Endothelial cell of umbilical vein (primary cell): ENCODE measurements around the gene RRM2. TPM values are rescaled to one million over a fixed set of nuclear protein-coding genes. Genes with fewer than 3 reads are reported as not detected.

Experiments
- BruUV-seq: library from RNA; stranded (reverse); fragments of 400-500 nt; replicated peaks from 2 replicates; lab custom pipeline; 2021; lab: Mats Ljungman, UMichigan
- CTCF ChIA-PET: fragments of 300-600, 350-600 bp; sonication (Branson Sonifier 250); formaldehyde crosslinking; loops from one replicate; lab custom pipeline; 2021; ENCODE audit warnings: antibody characterized with exemption, inconsistent platforms; lab: Charles Lee
- POLR2A ChIA-PET: fragments of 300-600, 350-600 bp; sonication (Branson Sonifier 250); formaldehyde crosslinking; loops from one replicate; lab custom pipeline; 2021; ENCODE audit warnings: antibody characterized with exemption, inconsistent platforms; lab: Charles Lee
- DNase-seq: peaks from one replicate; pipeline ENCODE4 v3.0.0-alpha.2; 2011; ENCODE audit warnings: low read depth, low spot score
- FAIRE-seq: peaks from 2 replicates; lab custom pipeline; 2011; peaks lifted over from hg19 to GRCh38; lab: Jason Lieb, UNC
- H2AFZ ChIP-seq: 2 replicates; pipeline ENCODE4 v1.6.0; 2012; ENCODE audit warnings: low read depth, low read length, control low read depth, inconsistent platforms
- H3K27ac ChIP-seq: 2 replicates; pipeline ENCODE4 v1.5.1; 2011; ENCODE audit warnings: low read depth, mild to moderate bottlenecking, control low read depth, low read length, moderate library complexity; ENCODE audit not compliant: insufficient read depth
- H3K27me3 ChIP-seq, 2 experiments: 2 replicates each; pipeline versions ENCODE4 v1.6.0 to v1.6.1; 2011; ENCODE audit warnings: low read length in 2 of 2, mixed read lengths in 1 of 2; ENCODE audit not compliant: control insufficient read depth in 2 of 2, insufficient read depth in 2 of 2
- H3K36me3 ChIP-seq, 2 experiments: 2 replicates in 1 of 2; 3 replicates in 1 of 2; pipeline ENCODE4 v1.5.1; 2011; ENCODE audit warnings: low read length in 2 of 2, mild to moderate bottlenecking in 1 of 2, moderate library complexity in 1 of 2; ENCODE audit not compliant: control insufficient read depth in 2 of 2, insufficient read depth in 2 of 2; ENCODE audit errors: extremely low read depth in 1 of 2
- H3K4me1 ChIP-seq: 3 replicates; pipeline ENCODE4 v1.5.1; 2011; ENCODE audit warnings: mild to moderate bottlenecking, low read length; ENCODE audit not compliant: control insufficient read depth, insufficient read depth; ENCODE audit errors: extremely low read depth
- H3K4me2 ChIP-seq: 2 replicates; pipeline ENCODE4 v1.6.1; 2011; ENCODE audit warnings: low read length, control low read depth, mixed read lengths; ENCODE audit not compliant: insufficient read depth
- H3K4me3 ChIP-seq, 3 experiments: fragments of 200-600 bp in 1 of 3; sonication (generic), shearing (Covaris generic) in 1 of 3; replicated peaks in 1 of 3; 2 replicates each; pipeline ENCODE4 v1.5.1; 2011 to 2016; ENCODE audit warnings: control low read depth in 3 of 3, low read length in 3 of 3, mild to moderate bottlenecking in 2 of 3, inconsistent platforms in 1 of 3, low read depth in 1 of 3, moderate library complexity in 1 of 3; ENCODE audit not compliant: insufficient read depth in 1 of 3
- H3K79me2 ChIP-seq: 2 replicates; pipeline ENCODE4 v1.6.0; 2012; ENCODE audit warnings: low read length, inconsistent platforms; ENCODE audit not compliant: control insufficient read depth, insufficient read depth
- H3K9ac ChIP-seq: replicated peaks from 2 replicates; pipeline ENCODE3; 2011; ENCODE audit warnings: low read length, control low read depth; ENCODE audit not compliant: insufficient read depth; ENCODE audit errors: extremely low read depth
- H3K9me1 ChIP-seq: replicated peaks from 3 replicates; pipeline ENCODE4 v1.6.0; 2011; ENCODE audit warnings: mild to moderate bottlenecking, low read length; ENCODE audit not compliant: control insufficient read depth, insufficient read depth; ENCODE audit errors: extremely low read depth
- H3K9me3 ChIP-seq: replicated peaks from 2 replicates; pipeline ENCODE4 v1.5.1; 2012; ENCODE audit warnings: low read length, inconsistent platforms; ENCODE audit not compliant: control insufficient read depth, insufficient read depth
- H4K20me1 ChIP-seq: replicated peaks from 2 replicates; pipeline ENCODE3; 2011; ENCODE audit warnings: mild to moderate bottlenecking, low read length; ENCODE audit not compliant: control insufficient read depth, insufficient read depth; ENCODE audit errors: extremely low read depth
- CTCF ChIP-seq, 2 donors: IDR thresholded peaks; 1 replicate in 1 of 2; 2 replicates in 1 of 2; pipeline ENCODE4 v1.5.1; 2011; ENCODE audit warnings: low read length in 2 of 2, mild to moderate bottlenecking in 2 of 2, moderate library complexity in 2 of 2, control low read depth in 1 of 2, inconsistent platforms in 1 of 2, low read depth in 1 of 2; ENCODE audit not compliant: insufficient read depth in 1 of 2; ENCODE audit errors: extremely low read depth in 1 of 2
- EZH2 ChIP-seq: IDR thresholded peaks from 2 replicates; pipeline ENCODE4 v1.6.1; 2012; ENCODE audit warnings: borderline replicate concordance, low read depth, mild to moderate bottlenecking, moderate library complexity, low read length, inconsistent platforms; ENCODE audit not compliant: severe bottlenecking
- JUN ChIP-seq: IDR thresholded peaks from 2 replicates; pipeline ENCODE4 v1.6.1; 2011; ENCODE audit warnings: borderline replicate concordance, low read depth; ENCODE audit not compliant: insufficient read length, insufficient read depth
- MAX ChIP-seq: IDR thresholded peaks from 2 replicates; pipeline ENCODE4 v1.6.1; 2011; ENCODE audit not compliant: insufficient read depth, insufficient read length
- POLR2A ChIP-seq: IDR thresholded peaks from 2 replicates; pipeline ENCODE4 v1.6.1; 2012; ENCODE audit warnings: low read depth, mild to moderate bottlenecking, control low read depth, low read length
- POLR2AphosphoS5 ChIP-seq: IDR thresholded peaks from 2 replicates; pipeline ENCODE4 v1.6.1; 2012; ENCODE audit warnings: low read depth, mild to moderate bottlenecking, control low read depth, low read length, moderate library complexity; ENCODE audit not compliant: insufficient read depth
- dilution Hi-C: fragments of 300-500 bp; cut with MboI; formaldehyde crosslinking; loops from one replicate; pipeline ENCODE4 v1.15.0; 2019; ENCODE audit warnings: low sequenced_read_pairs; ENCODE audit not compliant: extremely low pct_ligation_motif_present
- intact Hi-C: fragments of 100-400 bp; cut with micrococcal nuclease; formaldehyde crosslinking; loops from one replicate; pipeline ENCODE4 v1.10.0; 2022
- polyA plus RNA-seq, 4 experiments: library from polyadenylated mRNA; depleted of rRNA in 3 of 4; stranded (reverse) in 3 of 4; unstranded in 1 of 4; fragments of >200 nt; gene quantifications; 2 replicates each; pipeline versions ENCODE4 v1.2.1 to v1.2.3, GENCODE V29; 2011 to 2012; ENCODE audit warnings: missing spikeins in 1 of 4
- total RNA-seq: library from RNA; stranded (reverse); gene quantifications from 2 replicates; pipeline ENCODE4 v1.2.3, GENCODE V29; 2021

Gene RRM2
- total and polyA plus RNA-seq, 2 donors (not counting 3 experiments of a cell fraction or from before 2014, with no cell fraction given): 40.9 to 246 TPM

DNA sequence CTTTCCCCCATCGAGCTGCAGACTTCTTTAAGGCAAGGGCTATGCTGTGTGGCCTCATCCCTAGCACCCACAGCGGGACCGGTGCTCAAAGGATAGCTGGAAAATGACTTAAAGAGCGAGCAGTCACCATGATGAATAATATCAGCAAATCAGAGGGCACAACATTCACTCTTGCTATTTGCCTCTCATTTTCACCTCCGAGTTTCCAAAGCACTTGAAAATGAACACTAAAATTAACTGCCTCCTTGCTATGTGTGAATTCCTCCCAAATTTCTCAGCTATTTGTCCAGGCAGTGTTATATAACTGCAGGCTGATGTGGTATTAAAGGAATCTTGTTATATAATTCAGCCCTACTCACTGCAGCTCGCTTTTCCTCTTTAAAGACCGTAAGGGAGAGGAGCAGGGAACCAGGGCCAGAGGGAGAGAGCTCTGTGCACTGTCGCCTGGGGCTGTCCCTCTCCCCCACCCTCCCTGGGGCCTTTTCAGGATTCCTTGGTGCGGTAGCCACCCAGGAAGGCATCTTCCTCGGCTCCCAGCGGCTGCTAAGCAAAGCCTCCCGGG lies 43.8 kb upstream of the RRM2 start:
- TF ChIP-seq CTCF (IDR thresholded peaks at IDR 0.05; ENCODE audit: extremely low read depth in 1 of 2, insufficient read depth in 1 of 2, low read depth in 1 of 2, low read length in 2 of 2) (no peak), JUN (no peak), POLR2AphosphoS5 (no peak)
- Histone ChIP-seq H3K4me2 (no peak overlapping the region), H3K36me3 (no peaks in the 10 kb centered on the region), H3K4me3 (no peak overlapping the region), H3K9me1 (no peaks in the 10 kb centered on the region), H3K4me1 (no peaks in the 10 kb centered on the region), H4K20me1 (no peaks in the 10 kb centered on the region), H3K9me3 (no peaks in the 10 kb centered on the region), H3K27ac (no peak overlapping the region), H2AFZ (no peak overlapping the region), H3K9ac (no peak overlapping the region), H3K79me2 (no peaks in the 10 kb centered on the region), H3K27me3 (peaks cover 46 to 54% of the 10 kb centered on the region in 2 experiments)
- dilution Hi-C loops: no loop called here
- CTCF ChIA-PET: interaction anchor here (0.8 to 3.8 kb wide), 5 partner anchors 18 to 357 kb away, joined by 3 to 47 read pairs (median 4); no protein-coding TSS in a partner anchor
- FAIRE-seq: no peak
- POLR2A ChIA-PET: no interaction called here
- intact Hi-C loops: no loop called here
- no peak for DNase-seq
- BruUV-seq: no TSS peak

GRCh38 chr2:10079266-10079869 lies 43.2 kb upstream of the RRM2 start:
- H3K27me3 ChIP-seq: peaks cover 47 to 59% of the 10 kb centered on the region in 2 experiments
- dilution Hi-C loops: no loop called here
- POLR2A ChIA-PET: no interaction called here

More at GRCh38 chr2:10079266-10079869, 43.2 kb upstream of the RRM2 start:
- Histone ChIP-seq H3K9ac (no peak overlapping the region), H3K9me3 (no peaks in the 10 kb centered on the region), H3K9me1 (no peaks in the 10 kb centered on the region), H3K36me3 (no peaks in the 10 kb centered on the region), H3K27ac (no peak overlapping the region), H3K4me3 (peak overlapping the region in 1 of 3 experiments; percentile 36), H4K20me1 (no peaks in the 10 kb centered on the region), H3K4me1 (no peaks in the 10 kb centered on the region), H3K79me2 (no peaks in the 10 kb centered on the region), H2AFZ (peak overlapping the region; percentile 17), H3K4me2 (no peak overlapping the region)
- no TSS peak for BruUV-seq
- CTCF ChIA-PET: interaction anchor here (0.6 to 3.8 kb wide), 11 partner anchors 8 to 356 kb away, joined by 3 to 47 read pairs (median 4); no protein-coding TSS in a partner anchor
- TF ChIP-seq POLR2A (no peak), JUN (no peak), MAX (no peak), EZH2 (peak; percentile 47), POLR2AphosphoS5 (no peak)
- FAIRE-seq: no peak
- intact Hi-C loops: no loop called here
- no peak for DNase-seq
